ENCODE measurements around the gene FNIP2.
"Not testable (repeated sequence)": the region's sequence is repeated elsewhere in the genome, so short reads cannot be mapped to it uniquely, and the experiment has no call there.

FNIP2 gene

GRCh38 chr4:158891256-158891655, 122.4 kb downstream of the FNIP2 start:
- no peak for DNase-seq
- Histone ChIP-seq H3K9me3 (no peaks in the 10 kb centered on the region), H3K27me3 (no peaks in the 10 kb centered on the region), H3K4me1 (no peaks in the 10 kb centered on the region), H3K4me3 (ENCODE audit: low read depth, low read length) (no peak overlapping the region), H3K36me3 (no peaks in the 10 kb centered on the region; the same call in 1 of the 2 replicates)
- TF ChIP-seq CTCF (IDR thresholded peaks at IDR 0.05; ENCODE audit: low read depth, low read length), result no peak

- Histone ChIP-seq H3K36me3 (no peaks in the 10 kb centered on the region; the same call in 1 of the 2 replicates), H3K4me3 (ENCODE audit: low read depth, low read length) (no peak overlapping the region), H3K4me1 (no peaks in the 10 kb centered on the region), H3K27me3 (no peaks in the 10 kb centered on the region), H3K9me3 (no peaks in the 10 kb centered on the region)
- DNase-seq, result no peak
- no peak for TF ChIP-seq CTCF (IDR thresholded peaks at IDR 0.05; ENCODE audit: low read depth, low read length)
Measured at GRCh38 chr4:158894826-158895225, 126.0 kb downstream of the FNIP2 start.

GRCh38 chr4:158895797-158896576, 127.2 kb downstream of the FNIP2 start:
- H3K4me1 ChIP-seq, result no peaks in the 10 kb centered on the region
- no peak for DNase-seq
- H3K4me3 ChIP-seq (ENCODE audit: low read depth, low read length), result no peak overlapping the region
- H3K27me3 ChIP-seq, result no peaks in the 10 kb centered on the region
- peak; percentile 12; the same call in 1 of the 2 replicates for TF ChIP-seq CTCF (IDR thresholded peaks at IDR 0.05; ENCODE audit: low read depth, low read length)
- no peaks in the 10 kb centered on the region for H3K9me3 ChIP-seq
- no peaks in the 10 kb centered on the region; the same call in 1 of the 2 replicates for H3K36me3 ChIP-seq

- H3K9me3 ChIP-seq; H3K4me1 ChIP-seq; H3K27me3 ChIP-seq; DNase-seq; H3K4me3 ChIP-seq (ENCODE audit: low read depth, low read length); H3K36me3 ChIP-seq: not testable (repeated sequence)
Measured at GRCh38 chr4:158896577-158897238, 127.9 kb downstream of the FNIP2 start.

GRCh38 chr4:158900408-158900807, 131.6 kb downstream of the FNIP2 start:
- H3K27me3 ChIP-seq; H3K4me3 ChIP-seq (ENCODE audit: low read depth, low read length); H3K4me1 ChIP-seq; DNase-seq; H3K9me3 ChIP-seq; H3K36me3 ChIP-seq: not testable (repeated sequence)

GRCh38 chr4:158902280-158903078, 133.7 kb downstream of the FNIP2 start:
- H3K4me3 ChIP-seq (ENCODE audit: low read depth, low read length); H3K4me1 ChIP-seq; H3K27me3 ChIP-seq; H3K9me3 ChIP-seq; H3K36me3 ChIP-seq; DNase-seq: not testable (repeated sequence)

GRCh38 chr4:158903079-158903456, 134.2 kb downstream of the FNIP2 start:
- H3K4me3 ChIP-seq (ENCODE audit: low read depth, low read length), result no peak overlapping the region
- H3K9me3 ChIP-seq, result no peaks in the 10 kb centered on the region
- no peaks in the 10 kb centered on the region for H3K4me1 ChIP-seq
- no peak for DNase-seq
- no peaks in the 10 kb centered on the region for H3K27me3 ChIP-seq
- no peak for TF ChIP-seq CTCF (IDR thresholded peaks at IDR 0.05; ENCODE audit: low read depth, low read length)
- no peaks in the 10 kb centered on the region for H3K36me3 ChIP-seq

Data from BE2C (cell line).